ENCODE data around the gene TOP2B.

Gene TOP2B

GRCh38 chr3:25580534-25580933, 84.2 kb downstream of the TOP2B start:
- no peak for DNase-seq

GRCh38 chr3:25578059-25578458, 86.6 kb downstream of the TOP2B start:
- DNase-seq = no peak

- no peak for DNase-seq
These were observed 87.8 kb downstream of the TOP2B start for GRCh38 chr3:25576831-25577454.

- DNase-seq = no peak
These were observed 88.6 kb downstream of the TOP2B start for GRCh38 chr3:25576146-25576545.

- no peak for DNase-seq
These were observed 89.7 kb downstream of the TOP2B start for GRCh38 chr3:25575001-25575400.

- DNase-seq = no peak
These were observed 90.4 kb downstream of the TOP2B start for GRCh38 chr3:25574172-25574765.

GRCh38 chr3:25573386-25574171, 91.1 kb downstream of the TOP2B start:
- no peak for DNase-seq

GRCh38 chr3:25572919-25573385, 91.8 kb downstream of the TOP2B start:
- DNase-seq = no peak

- DNase-seq = no peak
These were observed 92.4 kb downstream of the TOP2B start for GRCh38 chr3:25572336-25572735.

GRCh38 chr3:25571285-25571684, 93.4 kb downstream of the TOP2B start:
- no peak for DNase-seq

GRCh38 chr3:25568525-25569078, 96.1 kb downstream of the TOP2B start:
- DNase-seq = no peak

- no peak for DNase-seq
These were observed 96.7 kb downstream of the TOP2B start for GRCh38 chr3:25567806-25568524.

- DNase-seq = no peak
These were observed 97.3 kb downstream of the TOP2B start for GRCh38 chr3:25567388-25567787.

GRCh38 chr3:25566358-25566920, 98.3 kb downstream of the TOP2B start:
- no peak for DNase-seq

- no peak for DNase-seq
These were observed 98.9 kb downstream of the TOP2B start for GRCh38 chr3:25565807-25566206.

GRCh38 chr3:25564075-25564474, 100.6 kb downstream of the TOP2B start:
- no peak for DNase-seq

GRCh38 chr3:25563601-25564000, 101.1 kb downstream of the TOP2B start:
- DNase-seq = no peak

- no peak for DNase-seq
These were observed 105.9 kb downstream of the TOP2B start for GRCh38 chr3:25558796-25559195.

- DNase-seq = no peak
These were observed 106.6 kb downstream of the TOP2B start for GRCh38 chr3:25558121-25558520.

- no peak for DNase-seq
These were observed 107.0 kb downstream of the TOP2B start for GRCh38 chr3:25557694-25558093.

- peak; percentile 0 to 7 for DNase-seq
These were observed 108.3 kb downstream of the TOP2B start for GRCh38 chr3:25556447-25556846.

- DNase-seq = no peak
These were observed 108.8 kb downstream of the TOP2B start for GRCh38 chr3:25555695-25556437.
